ENCODE results near the gene PHYHD1. TPM values are rescaled to one million over a fixed set of nuclear protein-coding genes. Genes with fewer than 3 reads are reported as not detected.

The PHYHD1 gene
- total RNA-seq, 1 donor from 2014 or later, result 46.5 TPM

DNA sequence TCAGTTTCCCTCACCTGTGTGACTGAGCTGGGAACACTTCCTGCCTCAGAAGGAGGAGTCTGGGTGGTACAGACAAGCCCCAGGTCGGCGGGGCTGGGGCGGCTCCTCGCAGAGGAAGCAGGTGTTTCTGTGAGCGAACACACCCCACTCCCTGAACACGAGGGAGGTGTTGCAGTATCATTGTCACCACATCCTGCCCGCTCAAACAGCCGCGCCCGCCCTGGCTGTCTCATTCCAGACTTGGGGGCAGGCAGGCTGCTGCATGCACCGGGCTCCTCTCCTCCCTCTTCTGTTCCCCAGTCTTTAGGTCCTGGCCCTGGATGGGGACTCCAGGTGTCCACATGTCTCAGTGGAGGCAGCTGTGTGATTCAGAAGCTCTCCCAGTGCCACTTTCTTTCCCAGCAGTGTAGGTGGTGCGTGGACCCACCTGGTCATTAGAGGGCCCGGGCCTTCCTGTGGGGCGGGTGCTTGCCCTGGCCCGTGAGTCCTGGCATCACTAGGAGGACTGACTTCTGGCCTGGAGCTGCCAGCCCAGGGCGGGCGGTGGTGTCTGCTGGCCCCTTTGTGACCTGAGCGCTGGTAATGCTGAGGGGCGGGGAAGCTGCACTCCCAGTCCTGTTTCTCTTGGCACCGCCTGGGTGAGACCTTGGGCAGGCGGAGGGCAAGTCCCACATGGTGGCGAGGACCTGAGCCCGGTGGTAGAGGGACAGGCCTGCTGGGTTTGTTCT lies 18.3 kb upstream of the PHYHD1 start:
- TF ChIP-seq, protein P1, sequence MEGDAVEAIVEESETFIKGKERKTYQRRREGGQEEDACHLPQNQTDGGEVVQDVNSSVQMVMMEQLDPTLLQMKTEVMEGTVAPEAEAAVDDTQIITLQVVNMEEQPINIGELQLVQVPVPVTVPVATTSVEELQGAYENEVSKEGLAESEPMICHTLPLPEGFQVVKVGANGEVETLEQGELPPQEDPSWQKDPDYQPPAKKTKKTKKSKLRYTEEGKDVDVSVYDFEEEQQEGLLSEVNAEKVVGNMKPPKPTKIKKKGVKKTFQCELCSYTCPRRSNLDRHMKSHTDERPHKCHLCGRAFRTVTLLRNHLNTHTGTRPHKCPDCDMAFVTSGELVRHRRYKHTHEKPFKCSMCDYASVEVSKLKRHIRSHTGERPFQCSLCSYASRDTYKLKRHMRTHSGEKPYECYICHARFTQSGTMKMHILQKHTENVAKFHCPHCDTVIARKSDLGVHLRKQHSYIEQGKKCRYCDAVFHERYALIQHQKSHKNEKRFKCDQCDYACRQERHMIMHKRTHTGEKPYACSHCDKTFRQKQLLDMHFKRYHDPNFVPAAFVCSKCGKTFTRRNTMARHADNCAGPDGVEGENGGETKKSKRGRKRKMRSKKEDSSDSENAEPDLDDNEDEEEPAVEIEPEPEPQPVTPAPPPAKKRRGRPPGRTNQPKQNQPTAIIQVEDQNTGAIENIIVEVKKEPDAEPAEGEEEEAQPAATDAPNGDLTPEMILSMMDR (IDR thresholded peaks at IDR 0.05), result no peak
- intact Hi-C loops (cut with DNase I), result no loop called here
- ATAC-seq, result peak; percentile 62
- peaks cover 32% of the 10 kb centered on the region for H3K4me1 ChIP-seq
- H3K36me3 ChIP-seq, result peaks cover 15% of the 10 kb centered on the region
- no peak overlapping the region for H3K4me3 ChIP-seq
- DNase-seq, result no peak
- no peaks in the 10 kb centered on the region for H3K27me3 ChIP-seq
- no peaks in the 10 kb centered on the region for H3K9me3 ChIP-seq
- H3K27ac ChIP-seq, result peak overlapping the region; percentile 74

GRCh38 chr9:128903079-128903461 lies 17.7 kb upstream of the PHYHD1 start:
- DNase-seq (no peak), ATAC-seq (no peak)
- Histone ChIP-seq H3K27me3 (no peaks in the 10 kb centered on the region), H3K36me3 (peaks cover 18% of the 10 kb centered on the region), H3K4me1 (peaks cover 29% of the 10 kb centered on the region), H3K27ac (peak overlapping the region; percentile 74), H3K9me3 (no peaks in the 10 kb centered on the region), H3K4me3 (no peak overlapping the region)
- intact Hi-C loops (cut with DNase I), result no loop called here
- TF ChIP-seq, protein P1 (IDR thresholded peaks at IDR 0.05), result no peak

DNA sequence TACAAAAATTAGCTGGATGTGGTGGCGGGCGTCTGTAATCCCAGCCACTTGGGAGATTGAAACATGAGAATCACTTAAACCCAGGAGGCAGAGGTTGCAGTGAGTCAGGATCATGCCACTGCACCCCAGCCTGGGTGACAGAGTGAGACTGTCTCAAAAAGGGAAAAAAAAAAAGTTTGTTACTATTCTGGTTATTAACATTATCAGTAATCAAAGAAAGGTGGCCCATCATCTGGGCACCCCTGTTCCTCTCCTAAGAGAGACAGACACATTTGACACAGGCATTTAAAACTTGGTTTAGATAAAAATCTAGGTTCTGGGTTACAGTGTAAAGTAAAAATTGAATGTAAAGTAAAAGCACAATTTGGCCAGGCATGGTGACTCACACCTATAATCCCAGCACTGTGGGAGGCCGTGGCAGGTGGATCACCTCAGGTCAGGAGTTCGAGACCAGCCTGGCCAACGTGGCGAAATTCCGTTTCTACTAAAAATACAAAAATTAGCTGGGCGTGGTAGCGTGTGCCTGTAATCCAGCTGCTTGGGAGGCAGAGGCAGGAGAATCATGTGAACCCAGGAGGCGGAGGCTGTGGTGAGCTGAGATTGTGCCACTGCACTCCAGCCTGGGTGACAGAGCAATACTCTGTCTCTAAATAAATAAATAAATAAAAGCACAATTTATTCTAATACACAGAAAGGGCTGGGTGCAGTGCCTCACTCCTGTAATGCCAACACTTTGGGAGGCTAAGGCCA lies 16.7 kb upstream of the PHYHD1 start:
- intact Hi-C loops (cut with DNase I), result no loop called here
- Histone ChIP-seq H3K27ac (no peak overlapping the region), H3K27me3 (no peaks in the 10 kb centered on the region), H3K4me3 (no peak overlapping the region), H3K36me3 (peaks cover 22% of the 10 kb centered on the region), H3K9me3 (no peaks in the 10 kb centered on the region), H3K4me1 (peaks cover 27% of the 10 kb centered on the region)
- TF ChIP-seq, protein P1 (IDR thresholded peaks at IDR 0.05), result no peak
- no peak for DNase-seq
- ATAC-seq, result no peak

DNA sequence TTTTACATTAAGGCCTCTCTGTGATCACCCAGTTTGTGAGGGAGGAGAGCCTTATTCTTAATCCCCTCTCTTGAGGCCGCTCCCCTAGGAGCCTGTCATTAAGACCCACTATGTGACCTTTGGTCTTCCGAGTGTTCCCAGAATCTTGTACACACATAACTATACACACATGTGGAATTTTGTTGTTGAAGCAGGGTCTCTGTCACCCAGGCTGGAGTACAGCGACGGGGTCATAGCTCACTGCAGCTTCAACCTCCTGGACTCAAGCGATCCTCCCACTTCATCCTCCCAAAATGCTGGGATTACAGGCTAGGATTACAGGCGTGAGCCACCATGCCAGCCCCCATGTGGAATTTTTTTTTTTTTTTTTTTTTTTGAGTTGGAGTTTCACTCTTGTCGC lies 14.8 kb upstream of the PHYHD1 start:
- no peak overlapping the region for H3K27ac ChIP-seq
- no peak for DNase-seq
- no peak for ATAC-seq
- peaks cover 20% of the 10 kb centered on the region for H3K4me1 ChIP-seq
- H3K27me3 ChIP-seq, result no peaks in the 10 kb centered on the region
- intact Hi-C loops (cut with DNase I), result no loop called here
- H3K9me3 ChIP-seq, result no peaks in the 10 kb centered on the region
- peaks cover 33% of the 10 kb centered on the region for H3K36me3 ChIP-seq
- TF ChIP-seq, protein P1 (IDR thresholded peaks at IDR 0.05), result no peak
- H3K4me3 ChIP-seq, result no peak overlapping the region

- H3K9me3 ChIP-seq, result no peaks in the 10 kb centered on the region
- TF ChIP-seq, protein P1 (IDR thresholded peaks at IDR 0.05), result no peak
- H3K36me3 ChIP-seq, result peaks cover 33% of the 10 kb centered on the region
- intact Hi-C loops (cut with DNase I), result no loop called here
- no peak overlapping the region for H3K27ac ChIP-seq
- ATAC-seq (no peak), DNase-seq (no peak)
- H3K4me1 ChIP-seq, result peaks cover 20% of the 10 kb centered on the region
- no peaks in the 10 kb centered on the region for H3K27me3 ChIP-seq
- H3K4me3 ChIP-seq, result no peak overlapping the region
These were observed 14.0 kb upstream of the PHYHD1 start for GRCh38 chr9:128906741-128907140.
